HG03280 (cell line): Measurements from ENCODE around the gene C1QTNF9B.
"Not testable (repeated sequence)": the region's sequence is repeated elsewhere in the genome, so short reads cannot be mapped to it uniquely, and the experiment has no call there.

ENCODE experiments used
- ATAC-seq: cut with Tn5 transposase; IDR thresholded peaks from one replicate; pipeline ENCODE4 v1.9.1; 2021; ENCODE audit warnings: mild to moderate bottlenecking, moderate library complexity; ENCODE audit not compliant: unreplicated experiment

The C1QTNF9B gene

GRCh38 chr13:23894746-23895145, 2.6 kb downstream of the C1QTNF9B start:
- ATAC-seq: not testable (repeated sequence)

- not testable (repeated sequence) for ATAC-seq
These were observed 3.5 kb downstream of the C1QTNF9B start for GRCh38 chr13:23893791-23894190.

- peak; percentile 10 for ATAC-seq
These were observed 7.4 kb downstream of the C1QTNF9B start for GRCh38 chr13:23889615-23890607.

GRCh38 chr13:23888658-23889614, 8.4 kb downstream of the C1QTNF9B start, which contains the start of gene MIPEP:
TSS of gene MIPEP (minus strand) at chr13:23889400. CDS start at chr13:23889320, 80 bp downstream.
- peak; percentile 94 for ATAC-seq

GRCh38 chr13:23884361-23884760, 12.9 kb downstream of the C1QTNF9B start:
- not testable (repeated sequence) for ATAC-seq

DNA sequence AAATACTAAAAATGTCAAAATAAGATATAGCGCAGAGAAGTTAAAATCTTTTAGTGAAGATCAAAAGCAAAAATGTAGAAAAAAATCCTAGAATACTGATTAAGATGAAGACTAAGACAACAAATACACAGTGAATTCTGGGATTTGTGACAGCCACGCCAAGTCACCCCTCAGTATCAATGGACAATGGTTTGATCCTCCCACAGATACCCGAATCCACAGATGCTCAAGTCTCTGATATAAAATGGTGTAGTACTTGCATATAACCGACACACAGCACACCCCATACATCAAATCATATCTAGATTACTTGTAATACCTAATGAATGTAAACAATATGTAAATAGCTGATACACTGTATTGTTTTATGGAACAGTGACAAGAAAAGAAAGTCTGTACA, 14.0 kb downstream of the C1QTNF9B start:
- no peak for ATAC-seq

GRCh38 chr13:23881402-23881800, 15.9 kb downstream of the C1QTNF9B start:
- ATAC-seq: not testable (repeated sequence)

DNA sequence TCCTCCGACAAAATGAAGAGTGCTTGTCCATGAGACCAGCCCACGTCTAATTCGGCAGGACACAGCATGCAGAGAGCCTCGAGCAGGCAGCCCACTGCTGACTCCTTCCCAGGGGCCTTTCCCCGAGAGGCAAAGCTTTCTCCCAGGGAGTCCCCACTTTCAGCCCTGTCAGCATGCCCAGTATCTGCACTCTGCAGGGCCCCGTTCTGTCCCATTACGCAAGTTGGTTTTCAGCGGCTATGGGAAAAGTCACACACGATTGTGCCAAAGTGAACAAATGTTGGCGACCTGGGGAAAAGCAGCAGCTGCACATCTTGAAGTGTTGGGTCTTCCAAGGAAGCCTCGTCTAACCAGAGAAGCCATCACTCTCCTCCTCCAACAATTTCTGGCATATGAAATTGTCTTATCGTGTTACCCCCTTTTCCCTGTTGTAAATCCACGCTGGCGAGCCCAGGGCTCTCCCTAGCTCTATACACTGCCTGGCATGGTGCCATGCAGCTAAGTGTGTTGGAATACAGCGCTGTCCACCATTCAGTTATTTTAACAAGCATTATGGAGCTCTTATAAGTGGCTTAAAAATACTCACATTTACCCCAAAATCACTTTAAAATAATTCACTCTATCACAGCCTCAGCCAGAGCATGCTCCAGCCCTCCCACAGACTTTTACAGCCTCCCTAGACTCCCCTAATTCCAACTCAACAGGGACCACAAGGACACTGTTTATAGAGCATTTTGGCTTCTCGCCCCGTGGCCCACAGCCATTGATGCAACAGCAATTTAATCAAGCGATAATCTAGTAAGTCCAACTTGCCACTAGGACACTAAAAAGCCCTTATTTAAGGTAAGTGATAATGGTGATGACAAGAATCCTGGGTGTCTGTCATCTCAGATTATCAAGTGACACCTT, 16.6 kb downstream of the C1QTNF9B start:
- not testable (repeated sequence) for ATAC-seq

DNA sequence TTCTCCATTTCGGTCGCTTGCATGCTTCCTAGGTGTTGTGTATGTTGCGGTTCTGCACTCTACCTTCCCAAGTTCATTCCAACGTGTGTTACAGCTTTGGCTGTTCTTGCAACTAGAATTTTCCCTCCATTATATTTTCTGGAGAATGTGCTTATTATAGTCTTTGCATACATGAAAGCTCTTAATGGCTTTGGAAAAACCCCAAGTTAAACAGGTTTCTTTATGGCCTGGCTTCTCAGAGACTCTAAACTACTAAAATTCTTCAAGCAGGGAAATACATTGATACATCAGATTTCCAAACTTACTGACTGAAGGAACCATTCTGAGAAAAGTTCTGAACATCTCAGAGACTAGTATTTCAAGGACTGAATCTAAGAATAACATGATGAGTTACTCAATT, 20.0 kb downstream of the C1QTNF9B start:
- ATAC-seq: no peak

DNA sequence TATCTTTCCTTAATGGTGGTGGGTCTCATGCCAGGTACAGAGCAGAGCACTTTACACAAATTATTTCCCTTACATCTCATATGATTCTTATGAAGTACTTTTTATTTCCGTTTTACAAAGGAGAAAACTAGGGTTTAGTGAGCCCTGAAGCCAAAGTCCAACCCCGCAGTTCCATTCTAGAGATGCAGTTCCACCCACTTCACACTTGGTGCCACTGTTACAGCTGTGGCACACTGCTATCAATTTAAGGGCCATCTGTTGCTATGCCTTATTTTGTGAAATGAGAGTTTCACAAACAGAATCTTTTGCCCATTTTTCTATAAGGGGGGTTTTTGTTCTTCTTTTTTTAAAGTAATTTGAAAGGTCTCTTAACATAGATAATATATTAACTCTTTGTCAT, 21.0 kb downstream of the C1QTNF9B start:
- no peak for ATAC-seq

- ATAC-seq: no peak
These were observed 25.6 kb downstream of the C1QTNF9B start for GRCh38 chr13:23871616-23872220.

GRCh38 chr13:23870356-23871140, 26.8 kb downstream of the C1QTNF9B start:
- no peak for ATAC-seq

DNA sequence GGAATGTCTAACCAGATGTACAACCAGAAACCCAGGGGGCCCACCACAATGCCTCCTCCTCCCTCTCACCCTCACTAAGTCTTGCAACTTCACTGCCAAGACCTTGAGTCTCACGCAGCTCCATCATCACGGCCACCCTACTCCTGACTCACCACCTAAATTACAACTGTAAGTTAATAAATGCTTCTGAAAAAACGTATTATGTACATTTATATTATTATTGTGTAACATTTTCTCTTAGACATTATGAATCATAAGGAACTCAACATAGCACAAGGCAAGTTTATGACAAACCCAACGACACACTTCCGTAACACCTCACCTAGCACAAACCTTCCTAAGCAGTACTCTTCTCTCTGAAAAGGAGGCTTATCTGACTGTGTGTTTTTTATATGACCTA, 28.8 kb downstream of the C1QTNF9B start:
- no peak for ATAC-seq

DNA sequence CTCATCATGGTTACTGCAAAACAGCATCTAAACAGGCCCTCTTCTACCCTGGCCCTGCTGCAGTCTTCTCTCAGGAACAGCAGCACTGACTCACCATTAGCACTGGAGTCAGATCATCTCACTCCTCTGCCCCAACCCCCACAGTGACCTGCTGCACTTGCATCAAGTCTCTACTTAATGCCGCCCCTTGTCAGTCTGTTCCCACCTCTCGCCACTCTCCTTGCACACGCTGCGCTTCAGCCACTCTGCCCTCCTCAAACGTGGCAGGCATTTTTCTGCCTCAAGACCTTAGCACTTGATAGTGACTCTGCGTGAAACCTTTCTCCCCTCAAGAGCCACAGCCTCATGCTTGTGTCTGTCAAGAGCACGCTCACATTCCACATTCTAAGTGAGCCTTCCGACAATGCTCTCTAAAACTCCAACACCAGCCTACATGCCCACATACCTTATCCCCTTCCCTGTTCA, 30.2 kb downstream of the C1QTNF9B start:
- ATAC-seq: no peak

GRCh38 chr13:23866420-23867026, 30.8 kb downstream of the C1QTNF9B start:
- ATAC-seq: no peak

DNA sequence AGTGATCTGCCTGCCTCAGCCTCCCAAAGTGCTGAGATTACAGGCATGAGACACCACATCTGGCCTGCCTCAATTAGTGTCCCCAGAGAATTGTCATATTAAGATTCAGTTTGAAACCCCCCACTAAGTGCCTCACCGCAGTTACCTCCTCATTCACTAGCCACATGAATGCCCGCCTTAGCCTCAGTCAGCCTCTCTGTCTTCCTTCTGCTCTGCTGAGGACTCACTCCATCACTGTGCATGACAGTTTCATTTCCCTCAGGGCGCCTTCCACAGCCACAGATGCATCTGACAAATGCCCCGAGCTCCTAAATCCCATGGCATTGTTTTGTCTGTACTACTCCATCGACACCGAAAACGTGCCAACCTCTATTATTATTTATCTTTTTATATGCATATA, 31.4 kb downstream of the C1QTNF9B start:
- ATAC-seq: no peak

- no peak for ATAC-seq
These were observed 32.3 kb downstream of the C1QTNF9B start for GRCh38 chr13:23865026-23865425.

GRCh38 chr13:23861310-23861709, 36.0 kb downstream of the C1QTNF9B start:
- no peak for ATAC-seq
